ENCODE measurements around the gene PADI1. TPM values are rescaled to one million over a fixed set of nuclear protein-coding genes. Genes with fewer than 3 reads are reported as not detected.

The PADI1 gene
- total RNA-seq, 2 donors from 2014 or later = 1.2 TPM; not detected in 1

DNA sequence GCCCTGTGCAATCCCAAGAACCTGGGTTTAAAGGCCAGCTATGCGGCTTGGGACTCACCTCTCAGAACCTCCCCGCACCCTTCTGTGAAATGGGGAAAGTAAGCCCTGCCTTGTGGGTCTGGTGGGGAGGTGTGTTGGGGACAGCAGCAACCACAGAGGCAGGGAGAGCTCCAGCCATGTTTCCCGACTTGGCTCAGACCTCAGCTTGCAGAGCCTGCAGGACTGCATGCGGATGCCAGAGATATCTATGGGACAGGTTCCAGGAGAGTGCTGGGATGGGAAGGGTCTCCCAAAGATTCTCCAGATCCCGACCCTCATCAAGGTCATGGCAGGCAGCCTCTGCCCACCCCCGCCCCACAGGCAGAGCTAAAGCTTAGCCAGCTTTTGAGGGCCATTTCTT is 20.2 kb downstream of the PADI1 start:
- TF ChIP-seq, protein P1, sequence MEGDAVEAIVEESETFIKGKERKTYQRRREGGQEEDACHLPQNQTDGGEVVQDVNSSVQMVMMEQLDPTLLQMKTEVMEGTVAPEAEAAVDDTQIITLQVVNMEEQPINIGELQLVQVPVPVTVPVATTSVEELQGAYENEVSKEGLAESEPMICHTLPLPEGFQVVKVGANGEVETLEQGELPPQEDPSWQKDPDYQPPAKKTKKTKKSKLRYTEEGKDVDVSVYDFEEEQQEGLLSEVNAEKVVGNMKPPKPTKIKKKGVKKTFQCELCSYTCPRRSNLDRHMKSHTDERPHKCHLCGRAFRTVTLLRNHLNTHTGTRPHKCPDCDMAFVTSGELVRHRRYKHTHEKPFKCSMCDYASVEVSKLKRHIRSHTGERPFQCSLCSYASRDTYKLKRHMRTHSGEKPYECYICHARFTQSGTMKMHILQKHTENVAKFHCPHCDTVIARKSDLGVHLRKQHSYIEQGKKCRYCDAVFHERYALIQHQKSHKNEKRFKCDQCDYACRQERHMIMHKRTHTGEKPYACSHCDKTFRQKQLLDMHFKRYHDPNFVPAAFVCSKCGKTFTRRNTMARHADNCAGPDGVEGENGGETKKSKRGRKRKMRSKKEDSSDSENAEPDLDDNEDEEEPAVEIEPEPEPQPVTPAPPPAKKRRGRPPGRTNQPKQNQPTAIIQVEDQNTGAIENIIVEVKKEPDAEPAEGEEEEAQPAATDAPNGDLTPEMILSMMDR (IDR thresholded peaks at IDR 0.05) = no peak
- Histone ChIP-seq H3K9me3 (no peaks in the 10 kb centered on the region), H3K4me3 (no peak overlapping the region), H3K36me3 (no peaks in the 10 kb centered on the region), H3K27me3 (replicated peaks; ENCODE audit: insufficient read depth) (no peaks in the 10 kb centered on the region), H3K27ac (no peak overlapping the region), H3K4me1 (ENCODE audit: control insufficient read depth in 1 of 2, low read depth in 2 of 2) (no peaks in the 10 kb centered on the region)
- no peak for DNase-seq (ENCODE audit: low spot score)
- ATAC-seq (ENCODE audit: insufficient number of reproducible peaks, low FRiP score, low read depth) = no peak

DNA sequence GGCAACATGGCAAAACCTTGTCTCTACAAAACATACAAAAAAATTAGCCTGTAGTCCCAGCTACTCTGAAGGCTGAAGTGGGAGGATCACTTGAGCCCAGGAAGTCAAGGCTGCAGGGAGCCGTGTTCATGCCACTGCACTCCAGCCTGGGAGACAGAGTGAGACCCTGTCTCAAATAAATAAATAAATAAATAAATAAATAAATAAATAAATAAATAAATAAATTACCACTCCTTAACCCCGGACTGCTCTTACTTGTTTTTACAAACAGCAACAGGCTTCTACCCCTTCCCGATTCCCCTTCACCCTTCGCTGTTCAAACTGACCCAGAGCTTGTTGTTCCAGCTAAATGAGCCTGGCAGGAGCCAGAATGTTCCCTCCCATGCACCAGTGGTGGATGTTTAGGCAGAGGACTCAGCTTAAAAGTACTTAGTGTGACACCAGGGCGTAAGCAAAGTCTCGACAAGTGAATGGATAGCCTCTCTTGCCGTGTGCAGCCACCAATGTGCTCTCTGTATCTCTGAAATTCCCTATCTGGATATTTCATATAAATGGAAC is 22.5 kb downstream of the PADI1 start:
- H3K9me3 ChIP-seq = no peaks in the 10 kb centered on the region
- DNase-seq (ENCODE audit: low spot score) (no peak), ATAC-seq (ENCODE audit: insufficient number of reproducible peaks, low FRiP score, low read depth) (no peak)
- TF ChIP-seq, protein P1 (IDR thresholded peaks at IDR 0.05) = no peak
- H3K27me3 ChIP-seq (replicated peaks; ENCODE audit: insufficient read depth) = no peaks in the 10 kb centered on the region
- H3K36me3 ChIP-seq = no peaks in the 10 kb centered on the region
- no peak overlapping the region for H3K27ac ChIP-seq
- no peak overlapping the region for H3K4me3 ChIP-seq
- H3K4me1 ChIP-seq (ENCODE audit: control insufficient read depth in 1 of 2, low read depth in 2 of 2) = no peaks in the 10 kb centered on the region

DNA sequence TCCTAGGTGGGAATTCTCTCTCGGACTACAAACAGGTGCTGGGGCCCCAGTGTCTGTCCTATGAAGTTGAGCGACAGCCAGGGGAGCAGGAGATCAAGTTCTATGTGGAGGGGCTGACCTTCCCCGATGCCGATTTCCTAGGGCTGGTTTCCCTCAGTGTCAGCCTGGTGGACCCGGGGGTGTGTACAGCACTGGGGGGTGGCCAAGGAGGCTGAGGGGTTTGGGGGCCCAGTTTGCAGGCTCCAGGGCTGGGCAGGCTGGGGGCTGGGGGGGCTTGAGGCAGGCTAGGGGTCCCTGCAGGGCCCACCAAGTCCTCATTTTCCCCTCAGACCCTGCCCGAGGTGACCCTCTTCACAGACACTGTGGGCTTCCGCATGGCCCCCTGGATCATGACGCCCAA is 23.7 kb downstream of the PADI1 start:
- TF ChIP-seq, protein P1 (IDR thresholded peaks at IDR 0.05) = no peak
- Histone ChIP-seq H3K27me3 (replicated peaks; ENCODE audit: insufficient read depth) (no peaks in the 10 kb centered on the region), H3K9me3 (no peaks in the 10 kb centered on the region), H3K4me3 (no peak overlapping the region), H3K4me1 (ENCODE audit: control insufficient read depth in 1 of 2, low read depth in 2 of 2) (peaks cover 0 to 3% of the 10 kb centered on the region in 2 donors), H3K27ac (no peak overlapping the region), H3K36me3 (no peaks in the 10 kb centered on the region)
- DNase-seq (ENCODE audit: low spot score) (no peak), ATAC-seq (ENCODE audit: insufficient number of reproducible peaks, low FRiP score, low read depth) (no peak)

DNA sequence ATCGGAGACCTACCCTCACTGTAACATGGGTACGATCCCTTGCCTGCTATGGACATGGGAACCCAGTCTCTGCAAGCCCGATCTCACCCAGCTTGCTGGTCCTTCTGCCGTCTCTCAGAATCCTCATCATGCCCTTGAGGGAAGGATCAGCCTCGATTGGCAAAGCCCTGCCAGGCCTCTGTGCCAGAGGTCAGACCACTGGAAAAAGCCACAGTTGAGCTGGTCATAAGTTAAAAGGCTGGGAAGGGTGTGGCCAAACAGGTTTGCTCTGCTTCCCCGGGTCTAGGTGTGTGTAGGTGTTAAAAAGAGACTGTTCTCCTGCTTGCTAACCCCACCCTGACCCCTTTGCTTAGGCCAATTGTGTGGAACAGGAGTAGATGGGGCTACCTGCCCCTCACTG is 24.5 kb downstream of the PADI1 start:
- TF ChIP-seq, protein P1 (IDR thresholded peaks at IDR 0.05) = no peak
- H3K27me3 ChIP-seq (replicated peaks; ENCODE audit: insufficient read depth) = no peaks in the 10 kb centered on the region
- ATAC-seq (ENCODE audit: insufficient number of reproducible peaks, low FRiP score, low read depth) = no peak

DNA sequence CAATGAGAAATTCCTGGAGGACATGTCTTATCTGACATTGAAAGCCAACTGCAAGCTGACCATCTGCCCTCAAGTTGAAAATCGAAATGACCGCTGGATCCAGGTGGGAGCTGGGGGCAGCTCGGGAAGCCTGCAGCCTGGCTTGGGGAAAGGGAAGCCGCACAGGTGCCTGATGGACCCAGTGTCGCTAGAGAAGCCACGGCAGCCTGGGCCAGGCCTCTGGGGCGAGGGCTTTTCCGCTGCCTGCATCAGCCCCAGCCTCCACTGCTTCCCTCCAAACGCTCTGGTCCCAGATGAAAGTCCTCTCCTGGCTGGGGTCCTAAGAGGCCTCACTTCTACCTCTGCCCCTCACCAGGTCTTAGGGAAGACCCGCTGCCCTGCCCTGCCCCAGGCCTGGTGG is 25.2 kb downstream of the PADI1 start:
- TF ChIP-seq, protein P1 (IDR thresholded peaks at IDR 0.05) = no peak
- ATAC-seq (ENCODE audit: insufficient number of reproducible peaks, low FRiP score, low read depth) (no peak), DNase-seq (ENCODE audit: low spot score) (no peak)
- Histone ChIP-seq H3K27ac (no peak overlapping the region), H3K9me3 (no peaks in the 10 kb centered on the region), H3K4me3 (no peak overlapping the region), H3K27me3 (replicated peaks; ENCODE audit: insufficient read depth) (no peaks in the 10 kb centered on the region), H3K36me3 (no peaks in the 10 kb centered on the region), H3K4me1 (ENCODE audit: control insufficient read depth in 1 of 2, low read depth in 2 of 2) (peaks cover 0 to 8% of the 10 kb centered on the region in 2 donors)

More for the DNA sequence above, 24.5 kb downstream of the PADI1 start:
- peaks cover 0 to 8% of the 10 kb centered on the region in 2 donors for H3K4me1 ChIP-seq (ENCODE audit: control insufficient read depth in 1 of 2, low read depth in 2 of 2)
- H3K9me3 ChIP-seq = no peaks in the 10 kb centered on the region
- H3K27ac ChIP-seq = no peak overlapping the region
- DNase-seq (ENCODE audit: low spot score) = no peak
- H3K36me3 ChIP-seq = no peaks in the 10 kb centered on the region
- H3K4me3 ChIP-seq = no peak overlapping the region
